Measurements from ENCODE around the gene COX10.

DNA sequence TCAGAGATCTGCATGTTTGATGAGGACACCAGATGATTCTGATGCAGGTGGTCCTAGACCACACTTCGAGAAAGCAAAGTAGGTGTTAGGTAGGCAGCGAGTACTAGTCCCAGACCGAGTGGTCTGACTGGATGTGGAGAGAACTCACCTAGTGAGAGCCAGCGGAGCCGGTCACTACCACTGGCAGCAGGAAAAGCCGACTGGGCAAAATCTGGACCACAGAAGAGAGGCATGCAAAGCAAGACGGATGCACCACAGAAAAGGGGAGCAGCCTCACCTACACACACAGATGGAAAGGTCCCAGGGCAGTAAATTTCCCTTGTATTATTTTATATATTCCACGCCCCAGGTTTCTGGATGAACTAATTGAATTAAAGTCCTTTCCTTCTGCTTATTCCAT is 13.5 kb downstream of the COX10 start:
- TF ChIP-seq, protein P1, sequence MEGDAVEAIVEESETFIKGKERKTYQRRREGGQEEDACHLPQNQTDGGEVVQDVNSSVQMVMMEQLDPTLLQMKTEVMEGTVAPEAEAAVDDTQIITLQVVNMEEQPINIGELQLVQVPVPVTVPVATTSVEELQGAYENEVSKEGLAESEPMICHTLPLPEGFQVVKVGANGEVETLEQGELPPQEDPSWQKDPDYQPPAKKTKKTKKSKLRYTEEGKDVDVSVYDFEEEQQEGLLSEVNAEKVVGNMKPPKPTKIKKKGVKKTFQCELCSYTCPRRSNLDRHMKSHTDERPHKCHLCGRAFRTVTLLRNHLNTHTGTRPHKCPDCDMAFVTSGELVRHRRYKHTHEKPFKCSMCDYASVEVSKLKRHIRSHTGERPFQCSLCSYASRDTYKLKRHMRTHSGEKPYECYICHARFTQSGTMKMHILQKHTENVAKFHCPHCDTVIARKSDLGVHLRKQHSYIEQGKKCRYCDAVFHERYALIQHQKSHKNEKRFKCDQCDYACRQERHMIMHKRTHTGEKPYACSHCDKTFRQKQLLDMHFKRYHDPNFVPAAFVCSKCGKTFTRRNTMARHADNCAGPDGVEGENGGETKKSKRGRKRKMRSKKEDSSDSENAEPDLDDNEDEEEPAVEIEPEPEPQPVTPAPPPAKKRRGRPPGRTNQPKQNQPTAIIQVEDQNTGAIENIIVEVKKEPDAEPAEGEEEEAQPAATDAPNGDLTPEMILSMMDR (conservative IDR thresholded peaks at IDR 0.05 in 1 of 2, IDR thresholded peaks at IDR 0.05 in 1 of 2; ENCODE audit: extremely low read depth in 1 of 2, insufficient read depth in 1 of 2, low read depth in 1 of 2, low read length in 2 of 2), result no peak
- no peak for TF ChIP-seq EZH2 (IDR thresholded peaks at IDR 0.05; ENCODE audit: borderline replicate concordance, low read length)
